ENCODE measurements around the gene BICDL1.

GRCh38 chr12:120091371-120092090 lies 102.5 kb downstream of the BICDL1 start:
- TF ChIP-seq EZH2 (IDR thresholded peaks at IDR 0.05; ENCODE audit: insufficient read depth, poor library complexity, severe bottlenecking) (no peak), EZH2phosphoT487 (IDR thresholded peaks at IDR 0.05; ENCODE audit: insufficient read depth, low read depth) (no peak)

Measured in GM23248 (cell line).